Activated naive CD4-positive, alpha-beta T cell treated with anti-CD3 and anti-CD28 coated beads, Interleukin-2, amount 50 U/mL, for 16 hours (primary cell): ENCODE measurements around the gene ADCY6.
A peak's percentile ranks its signal among the peaks of the same experiment; 100 is the strongest.

ENCODE experiments used
- DNase-seq: peaks from one replicate; pipeline ENCODE4 v3.0.0-alpha.2; 2020

ADCY6 gene

DNA sequence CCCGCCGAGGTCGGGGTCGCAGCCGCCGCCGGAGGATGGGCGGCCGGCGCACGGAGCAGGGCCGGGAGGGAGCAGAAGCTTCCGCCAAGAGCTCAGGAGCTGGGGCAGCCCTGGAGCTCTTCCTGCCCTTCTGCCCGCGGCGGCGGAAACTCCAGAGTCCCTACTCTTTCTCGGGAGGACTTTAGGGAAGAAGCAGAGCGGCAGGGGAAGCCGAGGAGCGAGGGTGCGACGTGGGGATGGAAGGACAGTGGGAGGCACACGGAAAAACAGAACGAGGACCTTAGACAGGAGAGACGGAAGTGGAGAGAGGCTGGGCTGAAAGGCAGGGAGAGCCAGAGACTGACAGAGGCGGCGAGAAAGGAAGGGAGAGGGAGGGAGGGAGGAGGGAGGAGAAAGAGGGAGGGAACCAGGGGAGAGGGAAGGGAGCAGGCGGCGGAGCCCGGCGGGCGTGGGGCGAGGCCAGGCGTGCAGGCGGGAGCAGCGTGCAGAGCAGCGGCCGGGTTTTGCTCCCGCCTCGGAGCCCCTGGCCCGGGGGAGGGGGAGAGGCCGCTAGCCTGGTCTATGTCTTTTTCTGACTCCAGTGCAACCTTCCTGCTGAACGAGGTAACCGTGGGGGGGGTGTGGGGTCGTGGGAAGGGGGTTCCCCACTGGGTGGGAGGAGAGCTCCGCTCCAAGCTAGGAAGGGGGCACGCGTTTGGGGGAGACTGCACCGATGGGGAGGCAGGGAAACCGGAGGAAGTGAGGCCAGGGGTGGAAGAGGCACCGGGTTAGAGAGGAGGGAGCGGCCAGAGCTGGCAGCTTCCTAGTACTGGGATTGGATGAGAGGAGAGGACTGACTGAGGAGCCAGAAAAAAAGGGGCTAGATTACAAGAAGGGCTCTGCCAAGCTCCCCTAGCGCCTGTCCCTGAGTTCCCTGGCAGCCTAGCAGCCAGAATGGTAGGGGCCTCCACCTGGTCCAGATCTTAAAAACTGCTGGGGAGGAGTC is 26.5 kb upstream of the ADCY6 start:
- peak; percentile 28 for DNase-seq

DNA sequence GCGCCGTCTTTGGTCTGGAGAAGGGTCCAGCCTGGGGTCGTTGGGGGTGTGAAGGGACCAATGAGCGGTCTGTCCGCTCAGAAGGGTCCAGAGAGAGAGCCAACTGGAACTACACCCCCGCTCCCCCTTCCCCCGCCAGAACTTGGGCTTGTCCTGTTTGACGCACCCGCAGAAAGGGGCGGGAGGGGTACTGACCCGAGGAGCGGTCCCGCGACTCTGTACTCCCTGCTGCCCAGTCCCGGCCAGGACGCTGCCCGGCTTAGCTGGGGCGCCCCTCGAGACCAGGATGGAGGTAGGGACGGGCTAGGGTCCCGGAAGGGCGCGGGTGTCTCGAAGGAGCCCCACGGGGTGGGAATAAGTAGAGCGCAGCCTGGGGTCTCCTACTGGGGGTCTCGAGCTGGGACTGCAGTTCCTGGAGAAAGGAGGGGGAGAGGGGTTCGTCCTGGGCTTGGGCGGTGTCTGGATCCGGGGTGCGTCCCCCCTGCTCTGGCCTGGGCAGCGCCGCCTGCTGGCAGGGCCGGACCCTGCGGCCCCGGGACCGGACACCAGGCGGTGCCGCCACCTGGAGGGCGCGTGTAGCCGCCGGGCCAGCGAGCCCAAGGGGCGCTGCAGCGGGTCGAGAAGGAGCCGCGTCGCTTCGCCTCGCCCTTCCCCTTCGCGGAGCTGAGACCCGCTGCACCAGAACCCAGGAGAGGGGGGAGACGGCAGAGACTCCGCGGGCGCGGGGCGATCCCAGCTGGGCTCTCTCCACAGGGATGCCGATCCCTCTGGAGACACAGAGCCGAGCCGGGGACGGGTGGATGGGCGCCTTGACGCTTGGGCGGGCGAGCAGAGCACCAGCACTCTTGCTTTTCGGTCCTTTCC is 25.6 kb upstream of the ADCY6 start:
- peak; percentile 72 for DNase-seq

DNA sequence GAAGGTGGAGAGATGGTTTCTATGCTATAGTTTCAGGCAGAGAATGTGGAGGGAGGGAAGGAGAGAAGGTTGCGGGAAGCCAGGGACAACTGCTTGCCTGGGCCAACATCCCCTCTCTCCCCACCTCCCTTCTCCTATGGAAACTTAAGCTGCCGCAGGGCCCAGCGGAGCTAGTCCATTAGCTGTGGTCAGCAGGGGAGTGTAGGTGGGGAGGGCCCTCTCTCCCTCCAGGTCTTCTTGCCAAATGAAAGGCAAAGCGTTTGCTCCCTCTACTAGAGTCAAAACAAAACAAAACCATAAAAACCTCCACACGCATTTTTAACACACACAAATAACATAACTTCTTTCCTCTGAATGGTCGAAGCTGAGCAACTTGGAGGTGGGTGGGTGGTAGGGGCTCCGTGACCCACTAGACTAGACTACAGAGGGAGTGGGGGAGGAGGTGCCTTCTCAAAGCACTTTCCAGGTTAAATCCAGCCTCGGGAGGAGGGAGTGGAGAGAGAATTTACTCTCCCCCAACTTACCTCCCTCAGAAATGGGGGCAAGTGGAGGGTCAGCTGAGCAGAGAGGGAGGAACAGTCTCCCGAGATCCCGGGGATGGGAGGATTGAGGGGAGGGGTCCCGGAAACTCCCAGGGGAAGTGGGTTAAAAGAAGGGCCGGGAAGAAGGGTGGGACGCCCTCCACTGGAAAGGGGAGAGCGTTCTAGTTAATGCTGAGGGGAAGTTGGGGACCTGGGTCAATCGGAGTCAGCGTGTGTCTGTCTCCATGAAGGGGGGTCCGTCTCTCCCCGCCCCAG is 24.8 kb upstream of the ADCY6 start:
- DNase-seq: no peak

DNA sequence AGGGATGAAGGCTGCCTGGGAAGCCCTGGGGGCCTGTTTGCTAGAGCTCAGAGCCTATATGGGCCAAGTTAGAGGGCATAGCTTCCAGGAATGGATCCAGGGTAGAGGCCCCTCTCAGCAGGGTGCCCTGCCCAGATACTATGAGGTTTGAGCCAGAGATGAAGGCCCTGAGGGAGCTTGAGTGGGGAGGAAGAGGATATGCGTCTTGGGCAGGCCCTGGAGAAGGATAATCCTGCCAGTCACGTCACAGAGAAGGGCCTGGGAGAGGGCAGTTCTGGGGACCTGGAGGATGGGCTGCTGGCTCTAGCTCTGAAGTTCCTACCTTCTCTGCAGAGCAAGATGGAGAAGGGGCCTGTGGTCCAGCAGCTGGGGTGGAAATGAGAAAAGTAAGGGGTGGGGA is 23.5 kb upstream of the ADCY6 start:
- no peak for DNase-seq

DNA sequence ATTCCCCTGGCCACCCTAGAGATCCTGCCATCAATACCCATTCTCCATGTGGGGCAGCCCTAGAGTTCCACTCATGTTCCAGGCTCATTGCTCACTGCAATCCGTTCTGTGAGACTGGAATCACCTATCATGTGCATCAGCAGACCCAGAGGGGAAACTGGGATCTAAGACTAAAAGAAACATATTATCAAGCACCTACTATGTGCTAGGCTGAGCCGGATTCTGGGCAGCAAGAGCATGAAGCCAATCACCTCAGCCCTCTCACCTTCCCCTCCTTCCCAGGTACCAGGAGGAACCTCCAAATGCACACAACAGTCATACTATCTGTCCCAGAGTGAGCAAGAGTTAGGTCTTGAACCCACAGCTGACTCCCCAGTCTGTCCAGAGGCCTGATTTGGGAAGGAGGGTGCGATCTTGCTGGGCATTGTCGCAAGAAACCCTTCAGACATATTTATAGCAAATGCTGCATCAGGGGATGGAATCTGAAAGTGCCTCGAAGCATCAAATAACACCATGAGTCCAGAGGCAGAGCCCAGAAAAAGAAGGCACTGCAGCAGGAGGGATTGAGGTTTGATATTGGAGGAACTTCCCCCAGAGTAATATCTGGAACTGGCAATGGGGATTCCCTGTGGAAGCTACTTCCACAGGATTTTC is 22.7 kb upstream of the ADCY6 start:
- DNase-seq: no peak

DNA sequence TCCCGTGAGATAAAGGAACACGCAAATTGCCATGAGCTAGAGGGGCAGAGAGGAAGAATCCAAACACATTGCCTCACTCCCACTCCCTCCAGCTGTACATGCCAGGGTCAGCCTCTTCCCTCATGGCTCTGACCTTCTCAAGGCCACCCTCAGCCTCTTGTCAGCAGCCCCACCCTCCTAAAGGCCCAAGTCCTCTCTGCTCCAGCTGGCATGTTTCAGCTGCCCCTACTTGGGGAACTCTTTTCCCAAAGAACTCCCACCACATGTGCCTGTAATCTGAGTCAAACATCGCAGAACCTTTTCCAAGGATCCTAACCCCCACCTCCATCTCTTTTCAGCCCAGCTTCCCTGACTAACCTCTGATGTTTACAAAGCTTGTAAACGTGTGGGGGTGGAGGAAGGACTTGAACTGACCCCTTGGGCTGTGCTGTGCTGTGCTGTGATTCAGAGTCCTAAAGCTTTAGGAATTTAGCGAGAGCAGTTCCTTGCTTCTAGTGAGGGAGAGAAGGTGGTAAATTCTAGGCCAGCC is 22.1 kb upstream of the ADCY6 start:
- DNase-seq: no peak

DNA sequence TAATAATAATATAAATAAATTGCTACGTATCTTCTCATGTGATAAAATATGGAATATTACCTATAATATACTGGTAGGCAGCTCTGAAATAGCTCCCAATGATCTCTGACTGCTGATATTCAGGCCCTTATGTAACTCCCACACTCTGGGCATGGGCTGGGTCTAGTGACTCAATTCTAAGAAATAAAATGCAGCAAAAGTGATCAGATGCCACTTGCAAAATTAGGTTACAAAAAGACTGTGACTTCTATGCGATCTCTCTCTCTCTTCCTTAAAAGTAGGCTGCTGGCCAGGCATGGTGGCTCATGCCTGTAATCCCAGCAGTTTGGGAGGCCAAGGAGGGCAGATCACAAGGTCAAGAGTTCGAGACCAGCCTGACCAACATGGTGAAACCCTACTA is 19.1 kb upstream of the ADCY6 start:
- no peak for DNase-seq

DNA sequence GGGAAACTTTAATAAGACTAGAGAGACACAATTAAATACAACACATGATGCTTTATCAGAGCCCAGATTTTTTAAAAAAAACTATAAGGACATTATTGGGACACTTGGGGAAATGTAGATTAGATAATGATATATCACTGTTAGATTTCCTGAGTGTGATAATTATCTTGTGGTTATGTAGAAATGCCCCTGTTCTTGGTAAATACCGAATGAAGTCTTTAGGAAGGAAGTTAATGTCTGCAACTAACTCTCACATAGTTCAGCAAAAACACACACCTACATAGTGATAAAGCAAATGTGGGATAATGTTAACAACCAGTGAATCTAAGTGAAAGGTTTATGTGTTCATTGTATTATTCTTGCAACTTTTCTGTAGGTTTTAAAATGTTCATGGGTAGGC is 14.8 kb upstream of the ADCY6 start:
- no peak for DNase-seq

DNA sequence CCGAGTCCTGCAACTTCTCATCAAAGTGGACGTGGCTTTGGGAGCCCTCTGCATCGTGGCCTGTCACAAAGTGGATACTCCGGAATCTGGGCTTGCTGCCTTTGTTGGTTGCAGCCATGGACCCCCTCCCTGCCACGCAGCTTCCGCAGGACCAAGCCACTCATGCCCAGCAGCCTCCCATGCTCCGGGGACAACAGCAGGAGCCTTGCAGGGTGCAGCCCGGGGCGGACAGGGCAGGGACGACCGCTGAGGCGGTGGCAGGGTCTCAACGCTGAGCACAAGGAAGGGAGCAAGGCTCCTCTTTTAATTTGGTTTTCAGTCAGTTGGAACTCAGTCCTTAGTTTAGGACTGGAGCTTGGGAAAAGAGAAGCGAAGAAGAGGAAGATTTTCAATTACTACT is 12.1 kb upstream of the ADCY6 start:
- DNase-seq: no peak

DNA sequence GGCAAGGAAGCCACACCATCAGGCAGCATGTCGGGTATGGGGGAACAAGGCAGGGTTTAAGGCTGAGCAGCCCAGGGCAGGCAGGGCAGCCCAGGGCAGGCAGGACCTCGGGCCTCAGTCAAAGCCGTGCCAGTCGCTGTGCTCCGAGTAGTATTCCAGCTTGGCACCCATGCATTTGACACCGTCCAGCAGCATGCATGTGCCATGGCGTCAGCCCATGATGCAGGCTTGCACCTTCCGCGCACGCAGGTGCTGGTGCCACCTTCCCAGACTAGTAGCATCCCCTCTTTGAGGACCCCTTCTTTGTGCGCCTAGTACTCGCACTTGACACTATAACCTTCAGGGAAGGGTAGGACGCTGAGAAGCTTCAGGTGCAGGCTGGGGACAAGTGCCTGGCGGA is 11.6 kb upstream of the ADCY6 start:
- no peak for DNase-seq

DNA sequence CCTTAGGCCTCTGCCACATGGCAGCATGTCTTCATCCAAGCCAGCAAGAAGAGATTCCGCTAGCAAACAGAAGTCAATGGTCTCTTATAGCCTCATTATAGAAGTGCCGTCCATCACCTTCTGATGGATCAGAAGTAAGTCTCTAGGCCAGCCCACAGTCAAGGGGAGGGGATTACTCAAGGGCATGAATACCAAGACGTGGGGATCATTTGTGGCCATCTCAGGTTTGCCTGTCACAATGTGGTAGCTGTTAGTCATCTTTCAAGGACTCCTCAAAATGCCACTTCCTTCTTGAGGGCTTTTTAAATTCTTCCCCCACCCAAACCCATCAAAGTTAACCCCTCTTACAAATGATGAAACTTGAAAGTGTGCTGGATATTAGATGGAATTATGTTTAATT is 8.1 kb upstream of the ADCY6 start:
- no peak for DNase-seq

DNA sequence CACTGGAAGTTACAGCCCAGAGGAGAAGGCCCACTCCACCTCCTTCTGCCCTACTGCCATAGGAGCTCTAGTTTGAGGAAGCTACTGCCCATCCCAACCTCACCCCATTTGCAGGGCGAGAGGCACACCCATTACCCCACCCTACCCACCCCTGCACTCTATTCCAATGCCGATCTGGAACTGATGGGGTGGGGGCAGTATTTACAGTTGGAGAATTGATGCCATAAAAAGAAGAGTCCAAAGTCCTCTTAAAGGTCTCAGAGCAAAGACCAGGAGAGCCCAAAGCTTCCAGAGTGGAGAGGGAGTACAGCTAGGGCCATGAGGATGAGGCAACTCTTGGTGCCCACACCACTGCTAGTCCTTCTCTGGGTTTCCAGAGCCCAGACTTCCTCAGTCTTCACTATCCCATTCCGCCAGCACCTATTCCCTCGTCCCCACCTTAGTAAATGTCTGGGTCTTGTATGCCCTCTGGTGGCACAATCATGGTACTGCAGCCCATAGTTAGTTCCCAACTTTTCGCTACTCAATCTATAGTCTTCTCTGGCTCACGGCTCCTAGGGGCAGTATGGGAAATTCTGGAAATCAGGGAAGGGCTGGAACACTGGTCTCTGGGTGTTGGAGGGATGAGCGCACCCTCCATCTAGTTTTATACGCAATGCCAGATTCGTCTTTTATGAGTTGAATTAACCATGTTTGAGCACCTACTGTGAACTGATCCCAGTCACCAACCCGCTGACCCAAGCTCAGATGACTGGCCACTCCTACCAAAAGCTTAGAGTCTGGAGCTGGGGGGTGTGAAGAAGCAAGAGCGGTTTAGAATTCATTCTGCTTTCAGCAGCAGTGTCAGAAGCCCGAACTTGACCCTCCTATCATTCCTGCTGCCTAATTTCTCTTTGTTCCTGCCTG is 6.9 kb upstream of the ADCY6 start:
- peak; percentile 48 for DNase-seq

DNA sequence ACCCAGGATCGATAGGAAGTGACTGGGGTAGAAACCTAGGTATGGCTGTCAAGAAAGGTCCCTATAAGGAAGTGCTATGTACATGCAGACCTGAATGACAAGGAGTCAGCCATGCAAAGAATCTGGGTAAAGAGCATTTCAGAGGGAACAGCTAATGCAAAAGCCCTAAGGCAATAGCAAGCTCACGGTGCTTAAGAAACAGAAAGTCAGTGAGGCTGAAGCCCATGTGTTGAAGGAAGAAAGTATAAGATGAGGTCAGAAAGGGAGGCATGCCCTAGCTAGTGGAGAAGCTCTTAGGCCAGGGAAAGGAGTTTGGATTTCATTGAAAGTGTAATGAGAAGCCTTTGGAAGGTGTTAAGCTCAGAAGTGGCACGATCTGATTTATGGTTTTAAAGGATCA is 6.0 kb upstream of the ADCY6 start:
- DNase-seq: no peak

DNA sequence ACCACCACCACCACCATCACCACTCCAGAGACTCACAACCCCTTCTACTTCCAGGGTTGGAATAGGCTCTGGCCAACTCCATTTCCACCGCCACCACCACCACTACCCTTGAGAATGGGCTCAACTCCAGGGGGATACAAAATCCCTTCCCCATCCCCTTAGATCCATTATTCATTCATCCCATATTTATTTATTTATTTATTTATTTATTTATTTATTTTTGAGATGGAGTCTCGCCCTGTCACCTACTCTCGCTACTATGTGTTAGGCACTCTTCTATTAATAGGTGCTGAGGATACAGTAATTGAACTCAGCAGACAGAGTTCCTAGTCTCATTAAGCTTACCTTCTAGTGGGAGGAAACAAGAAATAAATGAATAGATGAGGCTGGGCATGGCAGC is 4.8 kb upstream of the ADCY6 start:
- DNase-seq: no peak

DNA sequence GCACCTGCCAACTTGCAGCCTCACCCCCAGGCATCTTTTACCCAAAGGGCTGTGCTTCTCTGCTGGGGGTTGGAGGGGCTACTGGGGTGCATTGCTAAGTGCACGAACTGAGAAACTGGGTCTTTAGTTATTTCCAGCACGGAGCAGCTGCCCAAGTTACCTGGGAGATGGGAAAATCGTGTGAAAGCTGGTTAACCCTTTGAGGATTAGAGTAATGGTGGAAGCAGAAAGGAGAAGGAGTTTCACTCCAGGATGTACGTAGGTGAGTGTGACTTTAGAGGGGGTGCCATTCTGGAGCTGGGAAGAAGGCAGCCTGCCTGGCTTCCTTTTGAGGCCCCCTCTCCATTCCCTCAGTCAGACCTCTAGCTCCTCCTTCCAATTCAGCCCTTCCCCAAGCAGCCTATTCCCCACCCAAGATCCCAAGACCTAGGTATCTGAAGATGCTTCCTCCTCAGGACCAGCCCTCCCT is 1.0 kb upstream of the ADCY6 start:
- no peak for DNase-seq

DNA sequence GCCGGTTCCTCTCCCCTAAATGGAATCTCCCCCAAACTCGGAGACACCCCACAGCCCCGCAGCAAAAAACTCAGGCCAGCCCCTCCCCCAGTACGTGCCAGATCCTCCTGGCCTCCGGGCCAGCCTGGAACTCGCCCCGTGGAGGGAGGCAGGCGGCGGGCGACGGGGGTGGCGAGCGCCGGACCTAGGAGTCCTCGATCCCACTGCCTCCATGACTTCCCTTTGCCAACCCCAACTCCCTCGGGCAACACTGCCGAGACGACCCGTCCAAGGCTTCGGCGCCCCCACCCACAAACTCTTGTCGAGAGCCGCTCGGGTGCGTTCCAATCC is 400 bp downstream of the ADCY6 start:
- DNase-seq: no peak

DNA sequence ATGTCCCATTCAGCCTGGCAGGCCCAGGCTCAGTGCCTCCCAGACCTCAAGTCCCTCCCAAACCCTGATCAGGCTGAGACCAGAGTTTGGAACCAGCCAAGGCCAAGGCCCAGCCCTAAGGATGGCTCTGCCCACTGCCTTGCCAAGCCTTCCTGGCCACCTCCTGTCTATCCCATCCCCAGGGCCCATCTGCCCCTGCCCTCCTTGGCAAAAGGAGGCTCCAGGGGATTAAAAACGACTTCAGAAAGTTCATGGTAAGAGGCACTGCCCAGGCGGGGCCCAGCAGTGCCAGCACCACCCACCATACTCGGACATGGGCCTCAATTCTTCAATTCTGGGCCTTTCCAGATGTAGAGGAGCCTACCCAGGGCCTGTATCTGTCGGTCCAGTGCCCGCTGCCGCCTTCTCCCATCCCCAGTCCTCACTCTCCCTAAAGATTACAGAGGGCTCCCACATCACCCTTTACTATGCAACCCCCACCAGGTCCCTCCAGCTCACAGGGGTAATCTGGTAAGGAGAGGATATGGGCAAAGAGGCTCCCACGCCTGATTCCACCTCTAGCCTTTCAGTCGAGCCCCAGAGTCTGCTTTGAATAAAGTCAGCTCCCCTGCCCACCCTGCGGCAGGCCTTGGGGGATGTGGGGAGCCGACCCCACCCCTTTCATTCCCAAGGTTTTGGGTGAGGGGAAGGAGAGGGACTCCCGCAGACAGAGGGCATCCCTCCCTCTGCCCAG is 932 bp downstream of the ADCY6 start:
- DNase-seq: no peak

DNA sequence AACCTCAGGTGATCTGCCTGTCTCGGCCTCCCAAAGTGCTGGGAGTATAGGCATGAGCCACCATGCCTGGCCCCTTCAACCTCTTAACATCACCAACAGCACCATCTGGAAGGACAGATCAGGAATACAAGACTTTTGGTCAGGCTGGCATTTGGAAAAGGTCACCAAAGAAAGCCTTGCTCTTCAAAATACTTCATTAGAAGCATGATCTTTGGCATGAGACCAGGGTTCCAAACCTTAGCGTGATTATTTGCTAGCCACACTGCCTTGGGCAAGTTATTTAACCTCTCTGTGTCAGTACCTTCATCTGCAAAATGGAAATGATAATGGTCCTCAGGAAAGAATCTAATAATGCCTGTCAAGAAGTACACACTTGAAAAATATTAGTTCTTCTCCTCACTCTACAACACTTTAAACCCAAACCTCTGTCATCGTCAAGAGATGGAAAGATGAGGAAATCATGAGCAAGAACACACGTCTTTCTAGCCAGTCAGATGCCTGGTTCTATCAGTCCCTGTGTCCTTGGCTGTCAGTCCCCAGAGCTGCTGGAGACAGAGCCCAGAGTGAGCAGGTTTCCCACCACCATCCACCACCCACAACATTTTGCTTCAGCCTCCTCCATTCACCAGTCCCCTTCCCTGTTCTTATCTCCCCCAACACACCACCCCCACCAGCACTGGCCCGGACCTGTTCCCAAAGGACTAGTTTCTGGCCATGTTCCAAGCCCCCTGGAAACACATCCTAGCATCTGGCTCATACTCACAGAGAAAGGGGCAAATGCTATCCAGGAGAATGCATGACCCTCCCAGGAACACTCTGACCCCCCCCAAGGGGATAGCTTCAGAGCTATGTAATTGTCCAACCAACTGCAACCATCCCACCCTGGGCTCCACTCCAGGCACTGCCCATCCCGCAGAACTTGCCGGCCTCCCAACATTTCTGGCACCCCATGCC is 2.0 kb downstream of the ADCY6 start:
- DNase-seq: no peak

DNA sequence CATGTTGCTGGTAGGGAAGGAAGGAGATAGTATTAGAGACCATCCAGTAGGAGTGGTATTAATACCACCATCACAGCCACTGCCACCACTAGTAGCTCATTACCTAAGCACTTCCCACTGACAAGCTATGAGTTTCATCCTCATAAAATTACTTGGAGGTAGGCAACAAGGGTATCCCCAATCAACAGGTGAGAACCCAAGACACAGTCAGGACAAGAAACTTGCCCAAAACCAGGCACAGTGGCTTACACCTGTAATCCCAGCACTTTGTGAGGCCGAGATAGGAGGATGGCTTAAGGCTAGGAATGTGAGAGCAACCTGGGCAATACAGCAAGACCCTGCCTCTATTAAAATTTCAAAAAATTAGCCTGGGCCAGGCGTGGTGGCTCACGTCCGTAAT is 5.5 kb downstream of the ADCY6 start:
- DNase-seq: no peak
